HepG2 (cell line): ENCODE data around the gene RNF208. TPM values are rescaled to one million over a fixed set of nuclear protein-coding genes. Genes with fewer than 3 reads are reported as not detected.

Source experiments
- HMGXB4 ChIP-seq, 2 experiments: sonication (generic) in 1 of 2; formaldehyde crosslinking in 1 of 2; IDR thresholded peaks; 2 replicates each; pipeline versions ENCODE4 v1.4.0 to v1.6.1; 2018 to 2020; ENCODE audit warnings: missing genetic modification reagents in 2 of 2, borderline replicate concordance in 1 of 2, low read depth in 1 of 2, mild to moderate bottlenecking in 1 of 2, missing biosample characterization in 1 of 2
- SOX5 ChIP-seq: IDR thresholded peaks from 2 replicates; pipeline ENCODE4 v1.6.1; 2016; ENCODE audit warnings: borderline replicate concordance
- SRSF9 ChIP-seq: fragments of 200-400 bp; formaldehyde crosslinking; IDR thresholded peaks from 2 replicates; pipeline ENCODE4 v1.6.1; 2018; ENCODE audit warnings: borderline replicate concordance, mild to moderate bottlenecking, low read depth, low read length; ENCODE audit not compliant: insufficient read depth, poor library complexity, severe bottlenecking
- ZBTB38 ChIP-seq: sonication (generic); formaldehyde crosslinking; IDR thresholded peaks from 2 replicates; pipeline ENCODE4 v1.5.1; 2020; ENCODE audit warnings: mild to moderate bottlenecking, missing genetic modification reagents
- ZBTB43 ChIP-seq: sonication (generic); formaldehyde crosslinking; conservative IDR thresholded peaks from 2 replicates; pipeline ENCODE4 v1.4.0; 2020; ENCODE audit warnings: missing genetic modification reagents
- ZBTB7A ChIP-seq: sonication (generic); formaldehyde crosslinking; IDR thresholded peaks from 2 replicates; pipeline ENCODE4 v1.8.0; 2022; ENCODE audit warnings: mild to moderate bottlenecking, missing genetic modification reagents
- ZNF12 ChIP-seq: sonication (generic); formaldehyde crosslinking; IDR thresholded peaks from 2 replicates; pipeline ENCODE4 v1.5.0; 2020; ENCODE audit warnings: missing genetic modification reagents
- ZNF256 ChIP-seq: sonication (generic); formaldehyde crosslinking; conservative IDR thresholded peaks from 2 replicates; pipeline ENCODE4 v1.4.0; 2020; ENCODE audit warnings: missing genetic modification reagents
- ZNF354B ChIP-seq: sonication (generic); formaldehyde crosslinking; IDR thresholded peaks from 2 replicates; pipeline ENCODE4 v1.8.0; 2022; ENCODE audit warnings: mild to moderate bottlenecking, missing genetic modification reagents
- ZNF567 ChIP-seq: sonication (generic); formaldehyde crosslinking; IDR thresholded peaks from 2 replicates; pipeline ENCODE4 v1.8.1; 2023; ENCODE audit warnings: mild to moderate bottlenecking, missing genetic modification reagents, borderline replicate concordance
- ZNF660 ChIP-seq: sonication (generic); formaldehyde crosslinking; IDR thresholded peaks from 2 replicates; pipeline ENCODE4 v1.5.1; 2020; ENCODE audit warnings: mild to moderate bottlenecking, low read depth, missing genetic modification reagents, borderline replicate concordance
- ZNF709 ChIP-seq: sonication (generic); formaldehyde crosslinking; IDR thresholded peaks from 2 replicates; pipeline ENCODE4 v1.5.0; 2020; ENCODE audit warnings: mild to moderate bottlenecking, missing genetic modification reagents
- ZNF766 ChIP-seq: sonication (generic); formaldehyde crosslinking; IDR thresholded peaks from 2 replicates; pipeline ENCODE4 v1.5.0; 2020; ENCODE audit warnings: missing genetic modification reagents, borderline replicate concordance
- ZSCAN9 ChIP-seq: IDR thresholded peaks from 2 replicates; pipeline ENCODE4 v1.6.1; 2016; ENCODE audit warnings: borderline replicate concordance
- polyA plus RNA-seq, 8 experiments: library from polyadenylated mRNA; depleted of rRNA in 3 of 8; stranded (reverse) in 7 of 8; unstranded in 1 of 8; fragments of >200 nt; fragmentation: Illumina TruSeq in 4 of 8; extraction: Trizol in 4 of 8; gene quantifications; 2 replicates each; pipeline versions ENCODE4 v1.2.1 to v1.2.3, GENCODE V29; 2011 to 2016; ENCODE audit warnings: low read depth in 4 of 8, missing spikeins in 1 of 8, mixed read lengths in 1 of 8; ENCODE audit not compliant: insufficient read depth in 1 of 8
- total RNA-seq, 5 experiments: library from RNA; depleted of rRNA; stranded (reverse); fragments of >200 nt; fragmentation: Illumina TruSeq; extraction: Trizol; gene quantifications; 2 replicates each; pipeline ENCODE4 v1.2.3, GENCODE V29; 2016; ENCODE audit warnings: low read depth in 1 of 5
- TF ChIP-seq, protein P1 (sequence below): sonication (generic); formaldehyde crosslinking; IDR thresholded peaks from 2 replicates; pipeline ENCODE4 v1.5.0; 2020; ENCODE audit warnings: missing genetic modification reagents
- TF ChIP-seq, protein P2 (sequence below): sonication (generic); formaldehyde crosslinking; IDR thresholded peaks from 2 replicates; pipeline ENCODE4 v1.4.0; 2020; ENCODE audit warnings: missing genetic modification reagents
- TF ChIP-seq, protein P3 (sequence below): sonication (generic); formaldehyde crosslinking; IDR thresholded peaks from 2 replicates; pipeline ENCODE4 v1.4.0; 2020; ENCODE audit warnings: missing genetic modification reagents
- TF ChIP-seq, protein P4 (sequence below): IDR thresholded peaks from 2 replicates; pipeline ENCODE4 v1.6.1; 2016; ENCODE audit warnings: low read depth

The RNF208 gene
- total and polyA plus RNA-seq, 2 of the 13 experiments (the other 11 are each of a cell fraction or from before 2014, with no cell fraction given): 1.6 to 2.1 TPM

GRCh38 chr9:137200311-137201204 is 21.5 kb downstream of the RNF208 start, which contains the start of gene TPRN (continued):
- peak; percentile 40 to 69; a peak in 2 of 4 replicates for TF ChIP-seq HMGXB4 (CRISPR knock-in tag; IDR thresholded peaks at IDR 0.05; ENCODE audit: borderline replicate concordance in 1 of 2, low read depth in 1 of 2)
- 0 out of 2 replicates have a peak, but pooled peaks have one; percentile 71 for TF ChIP-seq ZNF567 (CRISPR knock-in tag)
- peak; percentile 85; the same call in 1 of the 2 replicates for TF ChIP-seq ZBTB7A
- TF ChIP-seq, protein P1, sequence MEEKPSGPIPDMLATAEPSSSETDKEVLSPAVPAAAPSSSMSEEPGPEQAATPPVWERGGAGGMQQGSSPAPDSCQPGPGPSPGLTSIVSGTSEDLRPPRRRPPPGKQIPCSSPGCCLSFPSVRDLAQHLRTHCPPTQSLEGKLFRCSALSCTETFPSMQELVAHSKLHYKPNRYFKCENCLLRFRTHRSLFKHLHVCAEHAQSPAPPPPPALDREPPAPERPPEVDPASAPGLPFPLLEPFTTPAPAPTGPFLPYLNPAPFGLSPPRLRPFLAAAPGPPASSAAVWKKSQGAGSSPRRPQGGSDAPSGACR (CRISPR knock-in tag): peak; percentile 70; the same call in 1 of the 2 replicates
- TF ChIP-seq SOX5 (CRISPR knock-in tag): no peak
- TF ChIP-seq ZNF12 (CRISPR knock-in tag): 0 out of 2 replicates have a peak, but pooled peaks have one; percentile 10
- no peak for TF ChIP-seq ZNF660 (CRISPR knock-in tag)
- TF ChIP-seq ZNF766: no peak; the same call in 1 of the 2 replicates
- no peak for TF ChIP-seq ZNF256
- TF ChIP-seq, protein P2, sequence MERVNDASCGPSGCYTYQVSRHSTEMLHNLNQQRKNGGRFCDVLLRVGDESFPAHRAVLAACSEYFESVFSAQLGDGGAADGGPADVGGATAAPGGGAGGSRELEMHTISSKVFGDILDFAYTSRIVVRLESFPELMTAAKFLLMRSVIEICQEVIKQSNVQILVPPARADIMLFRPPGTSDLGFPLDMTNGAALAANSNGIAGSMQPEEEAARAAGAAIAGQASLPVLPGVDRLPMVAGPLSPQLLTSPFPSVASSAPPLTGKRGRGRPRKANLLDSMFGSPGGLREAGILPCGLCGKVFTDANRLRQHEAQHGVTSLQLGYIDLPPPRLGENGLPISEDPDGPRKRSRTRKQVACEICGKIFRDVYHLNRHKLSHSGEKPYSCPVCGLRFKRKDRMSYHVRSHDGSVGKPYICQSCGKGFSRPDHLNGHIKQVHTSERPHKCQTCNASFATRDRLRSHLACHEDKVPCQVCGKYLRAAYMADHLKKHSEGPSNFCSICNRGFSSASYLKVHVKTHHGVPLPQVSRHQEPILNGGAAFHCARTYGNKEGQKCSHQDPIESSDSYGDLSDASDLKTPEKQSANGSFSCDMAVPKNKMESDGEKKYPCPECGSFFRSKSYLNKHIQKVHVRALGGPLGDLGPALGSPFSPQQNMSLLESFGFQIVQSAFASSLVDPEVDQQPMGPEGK (CRISPR knock-in tag): peak; percentile 94
- peak; percentile 72; the same call in 1 of the 2 replicates for TF ChIP-seq ZSCAN9 (CRISPR knock-in tag)
- TF ChIP-seq, protein P3, sequence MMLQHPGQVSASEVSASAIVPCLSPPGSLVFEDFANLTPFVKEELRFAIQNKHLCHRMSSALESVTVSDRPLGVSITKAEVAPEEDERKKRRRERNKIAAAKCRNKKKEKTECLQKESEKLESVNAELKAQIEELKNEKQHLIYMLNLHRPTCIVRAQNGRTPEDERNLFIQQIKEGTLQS (CRISPR knock-in tag): peak; percentile 50; the same call in 1 of the 2 replicates
- no peak for TF ChIP-seq ZNF354B (CRISPR knock-in tag)
- TF ChIP-seq ZBTB43 (CRISPR knock-in tag): peak; percentile 33
- TF ChIP-seq ZNF709 (CRISPR knock-in tag): peak; percentile 46; the same call in 1 of the 2 replicates
- TF ChIP-seq, protein P4, sequence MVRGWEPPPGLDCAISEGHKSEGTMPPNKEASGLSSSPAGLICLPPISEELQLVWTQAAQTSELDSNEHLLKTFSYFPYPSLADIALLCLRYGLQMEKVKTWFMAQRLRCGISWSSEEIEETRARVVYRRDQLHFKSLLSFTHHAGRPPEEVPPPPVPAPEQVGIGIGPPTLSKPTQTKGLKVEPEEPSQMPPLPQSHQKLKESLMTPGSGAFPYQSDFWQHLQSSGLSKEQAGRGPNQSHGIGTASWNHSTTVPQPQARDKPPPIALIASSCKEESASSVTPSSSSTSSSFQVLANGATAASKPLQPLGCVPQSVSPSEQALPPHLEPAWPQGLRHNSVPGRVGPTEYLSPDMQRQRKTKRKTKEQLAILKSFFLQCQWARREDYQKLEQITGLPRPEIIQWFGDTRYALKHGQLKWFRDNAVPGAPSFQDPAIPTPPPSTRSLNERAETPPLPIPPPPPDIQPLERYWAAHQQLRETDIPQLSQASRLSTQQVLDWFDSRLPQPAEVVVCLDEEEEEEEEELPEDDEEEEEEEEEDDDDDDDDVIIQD: peak; percentile 27; the same call in 1 of the 2 replicates
- no peak for TF ChIP-seq SRSF9
- TF ChIP-seq ZBTB38: peak; percentile 86; the same call in 1 of the 2 replicates
